PC-9 (cell line): ENCODE results near the gene BASP1.

Experiments used
- CTCF ChIP-seq: fragments of 200-600 bp; sonication (generic); conservative IDR thresholded peaks from 2 replicates; pipeline ENCODE4 v1.6.1; 2017; ENCODE audit warnings: mixed run types, antibody characterized with exemption, mild to moderate bottlenecking, moderate library complexity
- EZH2 ChIP-seq: fragments of 200-600 bp; sonication (generic); IDR thresholded peaks from 2 replicates; pipeline ENCODE4 v1.8.0; 2017; ENCODE audit warnings: antibody characterized with exemption, low read depth

GRCh38 chr5:17259630-17260257 is 42.3 kb downstream of the BASP1 start:
- no peak for TF ChIP-seq CTCF
- TF ChIP-seq EZH2 = no peak
